ENCODE results near the gene MVD.

Gene MVD, protein sequence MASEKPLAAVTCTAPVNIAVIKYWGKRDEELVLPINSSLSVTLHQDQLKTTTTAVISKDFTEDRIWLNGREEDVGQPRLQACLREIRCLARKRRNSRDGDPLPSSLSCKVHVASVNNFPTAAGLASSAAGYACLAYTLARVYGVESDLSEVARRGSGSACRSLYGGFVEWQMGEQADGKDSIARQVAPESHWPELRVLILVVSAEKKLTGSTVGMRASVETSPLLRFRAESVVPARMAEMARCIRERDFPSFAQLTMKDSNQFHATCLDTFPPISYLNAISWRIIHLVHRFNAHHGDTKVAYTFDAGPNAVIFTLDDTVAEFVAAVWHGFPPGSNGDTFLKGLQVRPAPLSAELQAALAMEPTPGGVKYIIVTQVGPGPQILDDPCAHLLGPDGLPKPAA

DNA sequence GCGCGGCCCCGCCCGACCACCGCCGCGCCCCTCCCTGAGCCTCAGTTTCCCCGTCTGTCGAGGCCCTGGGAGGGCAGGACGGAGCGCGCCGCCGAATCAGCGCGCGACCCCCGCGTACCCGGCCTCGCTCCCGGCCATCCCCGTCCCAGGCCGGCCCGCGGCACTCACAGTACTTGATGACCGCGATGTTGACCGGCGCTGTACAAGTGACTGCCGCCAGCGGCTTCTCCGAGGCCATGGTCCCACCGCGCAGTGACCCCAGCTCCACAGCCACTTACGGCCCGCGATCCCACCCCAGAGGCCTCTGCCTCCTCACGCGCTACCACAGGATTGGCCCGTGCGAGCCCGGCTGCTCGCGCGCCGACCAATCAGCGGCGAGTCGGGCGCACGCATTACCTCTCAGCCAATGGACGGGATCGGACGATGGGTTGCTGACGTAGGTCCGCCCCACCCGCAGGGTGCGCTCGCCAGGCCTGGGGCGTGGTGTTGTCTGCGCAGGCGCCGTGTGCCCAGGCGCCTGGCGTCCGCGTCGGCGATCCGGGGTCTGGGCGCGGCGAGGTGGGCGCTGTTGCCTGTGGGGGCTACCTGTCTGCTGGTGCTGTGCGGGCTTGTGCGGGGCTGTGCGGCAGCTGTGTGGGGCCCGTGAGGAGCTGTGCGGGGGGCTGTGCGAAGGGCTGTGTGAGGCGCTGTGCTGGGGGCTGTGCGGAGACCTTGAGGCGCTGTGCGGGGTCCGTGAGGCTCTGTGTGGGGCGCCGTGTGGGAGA, at the start of gene MVD:
TSS of gene MVD (minus strand) at position 249 of the 764 bp plus-strand sequence. CDS start at position 238, 11 bp downstream.
- DNase-seq: peak; percentile 93 to 96

DNA sequence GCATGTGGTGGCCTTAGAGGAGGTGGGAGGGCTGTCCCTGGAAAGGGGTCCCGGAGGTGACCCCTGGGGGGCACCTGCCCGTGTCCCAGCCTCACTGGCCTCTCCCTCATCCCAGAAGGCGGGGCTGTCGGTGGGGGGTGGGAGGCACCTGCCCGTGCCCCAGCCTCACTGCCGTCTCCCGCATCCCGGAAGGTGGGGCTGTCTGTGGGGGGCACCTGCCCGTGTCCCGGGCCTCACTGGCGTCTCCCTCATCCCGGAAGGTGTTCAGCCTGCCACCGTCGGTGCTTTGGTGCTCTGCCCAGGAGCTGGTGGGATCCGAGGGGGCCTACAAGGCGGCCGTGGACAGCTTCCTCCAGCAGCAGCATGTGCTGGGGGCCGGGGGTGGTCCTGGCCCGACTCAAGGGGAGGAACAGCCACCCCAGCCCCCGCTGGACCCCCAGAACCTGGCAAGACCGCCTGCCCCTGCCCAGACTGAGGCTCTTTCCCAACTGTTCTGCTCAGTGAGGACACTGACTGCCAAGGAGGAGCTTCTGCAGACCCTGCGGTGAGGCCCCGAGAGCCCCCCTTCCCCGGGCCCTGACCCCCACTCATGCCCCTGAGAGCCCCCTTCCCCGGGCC, 49.6 kb upstream of the MVD start:
- no peak for DNase-seq

DNA sequence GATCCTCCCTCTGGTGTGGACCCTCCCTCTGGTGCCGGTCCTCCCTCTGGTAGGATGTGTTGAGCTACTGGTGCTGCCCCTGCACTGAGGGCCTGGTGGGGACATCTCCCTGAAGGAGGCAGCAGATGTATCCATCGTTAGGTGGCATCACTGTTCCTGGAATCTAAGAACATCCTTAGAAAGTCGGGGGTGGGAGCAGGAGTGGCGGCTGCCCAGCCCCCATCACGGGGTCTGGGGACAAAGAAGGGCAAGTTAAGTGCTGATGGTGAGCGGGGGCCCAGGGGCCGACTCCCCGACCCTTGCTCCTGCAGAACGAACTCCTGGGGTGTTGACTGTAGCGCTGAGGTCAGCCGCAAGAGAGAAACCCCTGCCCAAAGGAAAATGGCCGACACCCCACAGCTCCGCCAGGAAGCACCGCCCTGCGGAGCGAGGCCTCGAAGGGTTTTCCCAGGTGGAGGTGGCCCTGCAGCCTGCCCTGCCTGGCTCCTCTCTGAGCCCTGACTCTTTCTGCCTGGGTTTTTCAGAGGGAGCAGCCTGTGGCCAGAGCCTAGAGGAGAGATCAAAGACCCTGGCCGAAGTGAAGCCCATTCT, 49.0 kb upstream of the MVD start:
- DNase-seq: no peak

DNA sequence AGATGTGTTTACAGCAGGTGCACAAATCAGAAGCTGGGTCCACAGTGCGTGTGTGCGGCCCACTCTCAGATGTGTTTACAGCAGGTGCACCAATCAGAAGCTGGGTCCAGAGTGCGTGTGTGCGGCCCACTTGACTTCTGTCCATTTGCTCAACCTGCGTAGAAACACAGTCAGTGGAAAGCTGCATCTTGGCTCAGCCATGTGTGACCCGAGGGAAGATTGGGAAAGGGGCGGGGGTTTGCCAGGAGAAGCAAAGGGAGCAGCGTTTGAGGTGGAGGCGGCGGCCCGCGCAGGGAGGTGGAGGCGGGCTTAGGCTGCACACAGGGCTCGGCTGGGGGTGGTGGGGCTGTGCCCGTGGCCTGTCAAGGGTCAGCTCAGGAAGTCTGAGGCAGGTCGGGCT, 47.7 kb upstream of the MVD start:
- DNase-seq: no peak

DNA sequence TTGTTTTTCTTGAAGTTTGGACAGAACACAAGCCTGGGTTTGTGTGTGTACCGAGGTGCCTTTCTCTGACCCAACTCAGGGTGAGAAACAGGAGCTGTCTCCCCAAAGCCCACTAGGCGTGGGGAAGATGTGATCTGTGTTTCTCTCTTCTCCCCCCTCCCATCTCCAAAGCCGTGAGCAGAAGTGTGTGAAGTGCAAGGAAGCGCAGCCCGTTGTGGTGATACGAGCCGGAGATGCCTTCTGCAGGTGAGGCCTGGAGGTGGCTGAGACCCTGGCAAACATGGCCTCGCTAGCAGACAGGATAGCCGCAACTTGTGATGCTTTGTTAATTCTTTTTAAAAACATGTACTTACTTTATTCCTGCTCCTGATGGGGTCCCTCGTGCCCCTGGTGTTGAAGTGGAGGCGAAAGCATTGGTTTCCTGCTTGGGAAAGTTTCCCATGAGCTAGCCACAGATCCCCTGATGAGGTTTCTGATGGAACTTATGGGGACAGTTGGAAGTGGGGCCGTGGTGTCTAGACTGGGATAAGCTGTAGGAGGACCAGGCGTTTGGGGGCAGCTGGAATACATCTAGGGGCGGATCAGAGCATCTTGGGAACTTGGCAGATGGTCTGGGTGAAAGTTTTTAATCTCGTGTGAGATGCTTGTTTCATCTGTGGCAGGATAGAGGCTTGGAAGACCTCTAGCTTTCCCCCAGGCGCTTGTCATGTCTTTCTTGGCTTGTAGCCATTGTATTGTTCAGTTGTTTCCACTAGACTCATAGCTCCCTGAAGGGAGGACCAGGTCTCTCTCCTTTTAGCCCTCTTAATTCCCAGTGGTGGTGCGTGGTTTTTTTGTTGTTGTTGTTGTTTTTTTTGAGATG, 44.3 kb upstream of the MVD start:
- DNase-seq: no peak

DNA sequence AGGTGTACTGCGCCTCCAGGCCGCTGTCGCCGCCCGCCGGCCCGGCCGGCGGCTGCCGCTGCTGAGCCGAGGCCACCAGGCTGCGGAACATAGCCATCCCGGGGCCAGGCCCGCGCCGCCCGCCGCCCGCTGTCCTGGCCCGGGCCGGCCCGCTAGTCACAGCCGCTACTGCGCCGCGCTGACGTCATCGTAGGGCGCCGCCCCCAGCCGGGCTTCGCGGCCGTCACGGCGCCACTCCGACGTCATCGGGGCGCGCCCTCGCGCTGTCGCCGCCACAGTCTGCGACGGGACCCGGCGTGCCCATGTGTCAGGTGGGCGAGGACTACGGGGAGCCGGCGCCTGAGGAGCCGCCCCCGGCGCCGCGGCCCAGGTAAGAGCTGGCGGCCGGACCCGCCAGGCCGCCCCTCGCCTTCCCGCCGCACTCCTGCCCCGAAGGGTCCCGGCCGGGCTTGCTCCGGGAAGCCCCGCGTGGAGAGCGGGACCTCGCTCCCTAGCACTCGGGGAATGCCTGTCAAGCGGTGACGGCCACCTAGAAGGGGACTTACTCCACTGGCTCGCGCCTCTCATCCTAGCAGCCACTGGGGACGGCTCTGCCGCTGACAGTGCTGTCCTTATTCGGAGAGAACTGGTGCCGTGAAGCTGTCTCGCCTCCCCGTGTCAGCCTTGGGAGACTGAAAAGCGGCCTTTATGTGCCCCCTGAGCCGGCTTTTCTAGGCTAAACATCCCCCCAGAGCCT, 43.5 kb upstream of the MVD start, which contains the start of the genes CTU2 and RNF166:
TSS of gene CTU2 (plus strand) at position 275 of the 736 bp plus-strand sequence. CDS start at position 303, 28 bp downstream.
TSS of gene RNF166 (minus strand) at position 180 of the 736 bp plus-strand sequence. CDS start at position 97, 83 bp downstream.
- DNase-seq: peak; percentile 91 to 93

DNA sequence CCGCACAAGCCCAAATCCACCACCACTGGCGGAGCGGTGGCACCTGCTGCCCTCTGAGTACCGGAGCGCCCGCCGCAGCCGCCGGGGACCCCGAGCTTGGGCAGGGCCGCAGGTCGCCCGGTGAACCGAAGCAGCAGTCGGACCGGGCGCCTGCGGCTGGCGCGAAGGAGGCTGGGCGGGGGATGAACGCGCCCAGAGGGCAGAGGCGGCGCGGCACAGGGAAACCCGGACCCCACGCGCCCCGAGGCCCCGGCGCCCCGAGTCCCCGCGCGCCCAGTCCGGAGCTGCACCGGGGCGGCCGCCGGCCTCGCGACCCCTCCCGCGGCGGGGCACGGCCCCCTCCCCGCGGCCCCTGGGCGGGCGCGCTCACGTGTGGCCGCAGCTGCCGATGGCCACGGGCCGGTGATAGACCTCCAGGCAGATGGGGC, 42.9 kb upstream of the MVD start:
- DNase-seq: peak; percentile 25 to 37

DNA sequence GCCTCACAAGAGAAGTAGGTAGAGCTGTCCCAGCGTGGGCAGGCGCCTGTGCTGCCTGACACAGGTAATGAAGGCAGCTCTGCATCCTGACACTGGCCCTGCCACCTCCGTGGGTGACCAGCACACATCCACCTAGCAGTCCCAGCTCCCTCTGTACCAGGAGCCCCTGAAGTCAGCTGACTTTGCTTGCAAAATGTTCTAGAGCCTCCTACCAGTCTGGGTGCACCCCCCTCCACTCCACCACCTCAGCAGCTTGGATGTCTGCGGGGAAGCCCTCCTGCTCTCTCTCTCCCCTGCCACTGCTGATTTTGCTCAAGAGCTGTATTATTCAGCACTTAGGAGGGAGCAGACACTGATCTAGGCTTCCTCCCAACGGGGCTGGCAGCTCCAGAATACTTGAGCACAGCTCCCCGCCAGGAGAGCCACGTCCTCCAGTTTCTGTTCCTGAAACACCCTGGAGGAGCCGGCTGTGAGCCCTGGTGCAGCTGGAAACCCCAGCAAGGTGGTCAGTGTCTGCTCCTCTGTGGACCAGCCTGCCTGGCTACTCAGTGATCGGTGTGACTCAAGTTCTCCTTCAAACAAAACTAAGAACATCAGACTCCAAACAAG, 42.3 kb upstream of the MVD start:
- DNase-seq: peak; percentile 18 to 32

DNA sequence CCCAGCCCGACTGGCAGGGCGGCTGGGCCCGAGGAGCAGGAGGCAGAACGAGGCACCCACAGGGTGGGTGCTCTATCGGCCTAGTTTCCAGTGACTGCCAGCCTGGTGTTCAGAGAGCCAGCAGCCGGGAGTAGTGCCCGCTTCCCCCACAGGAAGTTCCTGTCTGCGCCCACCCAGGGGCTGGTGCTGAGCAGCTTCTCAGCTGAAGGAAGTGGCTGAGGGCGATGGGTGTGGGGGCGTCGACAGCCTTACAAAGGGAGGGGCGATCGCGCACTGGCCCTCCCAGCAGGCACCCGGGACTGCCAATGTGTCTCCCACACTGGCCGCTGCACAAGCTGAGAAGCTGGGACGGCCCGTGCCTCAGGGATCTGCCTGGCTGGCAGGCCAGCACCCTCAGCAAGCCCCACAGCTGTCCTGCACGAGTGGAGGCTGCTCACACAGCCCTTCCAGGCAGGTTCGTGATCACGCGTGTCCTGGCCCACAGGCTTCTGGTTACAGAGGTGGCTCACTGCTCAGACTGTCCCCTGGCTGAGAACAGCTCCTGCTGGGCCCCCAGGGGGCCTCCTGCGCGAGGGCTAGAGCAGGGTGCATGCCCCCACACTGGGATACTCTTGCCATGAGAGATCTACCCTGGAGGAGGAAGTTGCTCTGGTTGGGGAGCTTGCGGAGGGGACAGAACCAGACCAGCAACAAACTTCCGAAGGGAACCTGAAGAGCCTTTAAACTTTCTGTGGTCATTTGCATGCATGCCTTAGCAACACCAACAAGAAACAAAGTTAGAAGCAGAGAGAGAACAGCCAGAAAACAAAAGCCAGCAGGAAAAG, 40.8 kb upstream of the MVD start:
- DNase-seq: peak; percentile 78 to 80

DNA sequence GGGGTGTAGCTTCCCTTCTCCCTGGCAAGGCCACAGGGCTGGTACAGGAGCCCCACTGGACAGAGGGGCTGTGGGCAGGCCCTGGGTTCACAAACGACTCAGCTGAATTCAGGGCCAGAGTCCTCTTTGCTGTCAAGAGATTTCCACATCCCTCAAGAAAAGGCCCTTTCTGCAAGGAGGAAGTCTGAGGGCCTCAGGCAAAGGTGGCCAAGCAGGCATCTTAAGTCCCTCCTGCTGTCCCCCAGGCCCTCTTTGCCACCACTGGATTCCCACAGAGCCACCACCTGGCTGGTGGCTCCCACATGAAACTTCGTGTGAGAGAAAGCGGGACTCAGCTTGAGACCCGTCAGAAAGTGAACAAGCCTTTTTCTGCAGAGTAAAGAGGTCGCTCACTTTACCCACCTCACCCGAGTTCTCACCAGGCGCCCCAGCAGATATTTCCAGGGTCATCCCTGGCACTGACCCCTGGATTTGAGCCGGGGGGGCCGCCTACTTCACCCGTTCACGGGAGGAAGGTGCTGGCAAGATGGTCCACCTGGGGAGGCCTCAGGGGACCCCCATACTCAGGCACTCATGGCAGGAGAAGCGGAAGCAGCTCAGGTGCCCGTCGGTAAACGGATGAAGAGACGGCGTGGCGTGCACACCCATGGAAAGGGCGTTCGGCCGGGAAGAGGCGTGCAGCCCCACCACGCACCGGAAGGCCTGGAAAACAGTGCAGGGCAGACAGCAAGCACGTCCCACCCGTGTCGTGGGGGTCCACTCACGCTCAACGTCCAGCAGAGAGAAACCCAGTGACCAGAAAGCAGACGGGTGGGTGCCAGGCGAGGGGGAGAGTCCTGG, 39.7 kb upstream of the MVD start:
- peak; percentile 36 to 48 for DNase-seq

DNA sequence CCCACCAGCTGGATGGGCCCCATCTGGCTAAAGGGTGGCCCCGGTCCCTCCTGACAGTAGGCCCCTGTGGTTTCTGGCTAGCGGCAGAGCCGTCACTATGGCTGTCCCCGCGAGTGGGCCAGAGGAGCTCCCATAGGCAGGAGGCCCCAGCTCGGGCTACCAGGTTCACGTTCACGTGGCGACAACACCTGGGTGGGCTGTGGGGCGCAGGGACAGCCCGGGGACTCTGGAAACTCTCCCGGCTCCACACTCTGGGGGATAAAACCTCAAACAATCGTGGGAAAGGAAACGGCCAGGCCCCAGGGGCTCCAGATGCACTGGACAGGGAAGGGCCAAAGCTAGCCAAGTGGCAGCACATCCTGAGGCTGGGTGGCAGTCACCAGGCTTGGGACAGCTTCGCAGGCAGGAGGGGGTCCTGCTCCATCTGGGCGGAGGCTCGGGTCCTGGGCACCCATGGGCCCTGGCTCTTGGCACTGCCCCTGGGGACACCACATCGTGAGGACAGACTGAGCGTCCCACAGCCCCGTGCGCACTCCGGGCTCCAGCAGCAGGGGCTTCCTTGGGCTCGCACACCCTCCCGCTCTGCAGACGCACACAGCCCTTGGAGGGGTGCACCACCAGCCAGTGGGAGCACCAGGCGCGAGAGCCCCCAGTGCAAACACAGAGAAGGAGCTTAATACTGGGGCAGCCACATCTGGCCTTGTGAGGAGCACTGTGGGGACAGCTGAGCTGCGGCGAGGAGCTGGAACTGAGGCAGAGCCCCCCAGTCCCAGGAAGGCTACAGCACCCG, 38.9 kb upstream of the MVD start:
- peak; percentile 17 to 40 for DNase-seq

DNA sequence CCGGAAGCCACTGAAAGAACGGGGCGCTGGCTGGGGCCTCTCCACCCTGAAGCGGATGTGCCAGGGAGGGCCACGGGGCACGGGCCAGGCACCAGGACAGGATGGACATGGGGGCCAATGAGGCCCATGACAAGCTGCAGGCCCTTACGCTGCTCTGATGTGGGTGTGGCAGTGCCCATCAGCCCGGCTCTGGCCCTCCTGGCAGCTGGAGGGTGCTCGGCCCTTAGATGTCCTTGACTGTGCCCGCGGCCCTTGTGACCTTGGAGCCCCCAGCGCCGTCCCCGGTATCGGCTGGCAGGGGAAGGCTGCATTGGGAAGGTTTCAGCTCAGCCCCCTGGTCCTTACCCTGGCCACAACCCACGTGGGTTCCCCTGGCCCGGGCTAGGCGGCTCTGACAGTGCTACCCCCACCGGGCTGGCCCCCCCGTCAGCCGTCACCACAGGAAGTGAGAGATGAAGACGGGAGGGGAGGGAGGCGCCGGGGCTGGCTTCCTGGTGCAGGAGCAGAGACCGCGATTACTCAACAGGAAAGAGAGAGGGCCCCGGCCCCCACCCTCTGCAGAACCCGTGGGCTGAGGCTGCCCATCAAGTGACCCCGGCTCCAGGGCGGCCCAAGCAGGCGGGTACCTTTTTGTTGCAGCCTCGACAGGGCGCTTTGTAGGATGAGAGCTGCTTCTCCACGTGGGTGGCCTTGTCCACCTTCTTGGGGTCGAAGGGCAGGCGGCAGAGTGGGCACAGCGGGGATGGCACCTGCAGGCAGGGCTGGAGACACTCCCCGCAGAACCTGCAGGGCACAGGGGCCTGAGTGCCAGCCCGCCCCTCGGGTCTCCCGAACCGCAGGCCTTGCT, 38.0 kb upstream of the MVD start:
- peak; percentile 95 for DNase-seq

DNA sequence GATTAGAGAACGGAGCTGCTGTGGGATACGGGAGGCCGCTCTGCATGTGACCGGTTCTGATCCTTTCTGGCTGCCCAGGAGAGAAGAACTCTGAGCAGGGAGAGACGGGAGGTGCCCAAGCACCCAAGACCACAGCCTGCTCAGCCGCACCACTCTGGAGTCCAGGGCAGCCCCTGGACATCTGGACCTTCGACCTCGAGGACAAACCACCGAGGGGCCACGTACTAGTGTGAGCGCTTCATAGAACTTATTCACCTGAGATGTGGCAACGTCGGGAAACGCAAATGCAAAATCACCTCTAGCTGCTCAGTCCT, 37.4 kb upstream of the MVD start:
- no peak for DNase-seq

DNA sequence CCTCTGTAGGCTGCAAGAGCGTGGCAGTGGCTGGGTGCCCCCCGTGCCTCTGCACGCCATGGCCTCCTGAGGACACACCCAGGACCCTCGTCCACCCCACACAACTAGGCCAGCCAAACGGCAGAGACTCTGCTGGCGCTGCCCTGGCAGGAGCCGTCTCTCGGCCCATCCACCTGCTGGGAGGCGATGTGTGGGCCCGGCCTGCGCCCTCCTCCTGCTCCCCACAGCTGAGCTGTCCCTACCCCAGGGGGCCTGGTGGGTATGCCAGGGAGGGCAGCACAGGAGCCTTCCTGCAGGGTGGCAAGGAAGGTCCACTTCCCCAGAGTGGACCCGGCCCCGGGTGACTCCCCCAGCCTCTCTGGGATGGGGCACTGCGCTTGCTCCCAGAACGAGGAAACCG, 36.3 kb upstream of the MVD start:
- DNase-seq: no peak

DNA sequence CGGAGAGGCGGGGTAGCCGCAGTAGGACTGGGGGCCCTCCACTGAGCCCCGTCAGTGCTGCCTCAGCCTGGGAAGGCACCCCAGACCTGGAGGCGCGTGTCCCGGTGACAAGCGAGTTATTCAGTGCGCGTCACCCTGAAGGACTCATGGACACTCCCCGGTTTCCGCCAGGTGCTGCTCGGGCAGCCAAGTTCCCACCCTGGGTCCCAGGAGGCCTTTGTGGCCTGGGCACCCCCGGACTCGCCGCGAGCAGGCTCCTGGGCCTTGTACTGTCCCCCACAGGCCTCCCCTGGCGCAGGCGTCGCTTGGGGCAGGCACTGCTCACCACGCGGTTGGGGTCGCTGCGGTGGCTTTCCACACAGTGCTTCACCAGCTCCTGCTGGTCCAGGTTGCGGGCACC, 35.8 kb upstream of the MVD start:
- no peak for DNase-seq

DNA sequence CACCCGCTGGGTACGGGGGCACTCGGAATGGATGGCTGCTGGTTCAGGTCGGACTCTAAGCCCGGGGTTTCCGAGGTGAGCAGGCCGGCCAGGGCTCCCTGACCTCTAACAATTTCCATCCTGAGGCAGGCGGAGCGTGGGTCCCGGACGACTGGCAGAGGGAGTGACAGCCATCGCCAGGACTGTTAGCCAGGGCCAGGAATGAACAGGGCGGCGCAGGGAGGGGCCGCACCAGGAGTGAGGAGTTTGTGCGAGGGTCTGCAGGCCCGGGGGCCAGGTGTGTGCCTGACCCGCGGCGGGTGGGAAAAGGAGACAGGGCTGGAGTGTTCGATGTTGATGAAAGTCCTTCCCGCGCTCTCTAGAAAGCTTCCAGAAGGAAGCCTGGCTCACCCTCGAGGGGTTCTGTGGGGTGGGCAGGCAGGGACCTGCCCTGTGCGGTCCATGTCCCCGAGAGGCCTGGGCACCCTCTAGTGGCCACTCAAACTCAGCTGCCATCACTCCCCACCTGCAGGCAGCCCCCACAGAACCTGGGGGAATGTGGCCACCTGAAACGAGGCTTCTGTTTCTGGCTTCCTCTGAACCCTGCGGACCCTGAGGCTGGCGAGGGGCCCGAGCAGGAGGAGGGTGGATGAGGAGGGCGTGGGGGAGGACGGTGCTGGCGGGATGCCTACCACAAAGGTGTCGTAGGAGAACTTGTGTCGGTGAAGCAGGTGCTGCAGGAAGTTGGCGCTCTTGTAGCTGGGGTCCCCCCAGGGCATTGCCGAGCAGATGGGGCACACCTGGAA, 35.1 kb upstream of the MVD start:
- peak in 1 of 2 experiments; percentile 26 for DNase-seq

Data from activated CD4-positive, alpha-beta T cell treated with anti-CD3 and anti-CD28 coated beads, Interleukin-2, amount 50 U/mL, for 48 hours (primary cell).